HG02571 (cell line): ENCODE measurements around the gene SLC66A3.
A peak's percentile ranks its signal among the peaks of the same experiment; 100 is the strongest.

Source experiments
- ATAC-seq: cut with Tn5 transposase; IDR thresholded peaks from one replicate; pipeline ENCODE4 v1.9.1; 2021; ENCODE audit warnings: mild to moderate bottlenecking, moderate library complexity; ENCODE audit not compliant: unreplicated experiment

Gene SLC66A3

GRCh38 chr2:11134349-11134748 is 20.9 kb upstream of the SLC66A3 start:
- no peak for ATAC-seq

DNA sequence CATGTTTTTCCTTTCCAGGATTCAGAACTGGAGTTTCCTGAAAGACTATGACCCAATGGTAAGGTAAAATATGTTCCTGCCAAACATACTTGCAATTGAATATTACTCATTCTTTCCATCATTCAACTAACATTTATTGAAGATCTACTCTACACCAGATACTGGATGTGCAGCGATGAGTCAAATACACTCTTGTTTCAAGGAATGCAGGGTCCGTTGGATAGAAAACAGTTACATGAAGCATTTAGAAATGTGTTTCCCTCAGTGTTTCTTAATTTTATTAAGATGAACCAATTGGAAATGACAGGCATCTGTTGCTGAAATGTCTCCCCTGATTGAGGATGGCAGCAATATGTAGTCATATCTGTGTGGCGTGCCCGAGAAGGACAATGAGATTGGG is 14.8 kb upstream of the SLC66A3 start:
- no peak for ATAC-seq

DNA sequence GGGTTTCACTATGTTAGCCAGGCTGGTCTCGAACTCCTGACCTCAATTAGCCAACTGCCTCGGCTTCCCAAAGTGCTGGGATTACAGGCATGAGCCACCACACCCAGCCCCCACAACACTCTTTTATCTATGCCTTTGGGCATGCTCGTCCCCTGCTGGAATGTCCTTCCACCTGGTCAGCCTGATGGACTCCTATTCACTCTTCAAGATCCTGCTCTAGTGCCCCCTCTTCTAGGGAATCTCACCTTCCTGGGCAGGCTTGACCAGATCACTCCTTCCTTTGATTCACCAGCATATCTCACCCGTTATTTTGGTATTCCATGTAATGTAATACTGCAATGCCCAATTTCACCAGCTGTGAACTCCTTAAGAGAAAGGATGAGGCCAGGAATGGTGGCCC is 13.9 kb upstream of the SLC66A3 start:
- ATAC-seq: no peak

GRCh38 chr2:11142330-11142729 is 12.9 kb upstream of the SLC66A3 start:
- no peak for ATAC-seq

GRCh38 chr2:11142987-11143386 is 12.3 kb upstream of the SLC66A3 start:
- no peak for ATAC-seq

GRCh38 chr2:11144077-11144737 is 11.1 kb upstream of the SLC66A3 start:
- ATAC-seq: no peak

DNA sequence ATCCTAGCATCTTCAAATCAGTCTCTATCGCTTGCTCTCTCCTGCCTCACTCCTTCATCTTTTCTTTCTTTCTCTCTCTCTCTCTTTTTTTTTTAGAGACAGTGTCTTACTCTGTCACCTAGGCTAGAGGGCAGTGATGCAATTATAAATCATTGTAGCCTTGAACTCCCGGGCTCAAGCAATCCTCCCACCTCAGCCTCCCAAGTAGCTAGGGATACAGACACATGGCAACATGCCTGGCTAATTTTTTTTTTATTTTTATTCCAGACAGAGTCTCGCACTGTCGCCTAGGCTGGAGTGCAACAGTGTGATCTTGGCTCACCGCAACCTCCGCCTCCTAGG is 10.6 kb upstream of the SLC66A3 start:
- no peak for ATAC-seq

- ATAC-seq: no peak
Observed at GRCh38 chr2:11145350-11145749, 9.9 kb upstream of the SLC66A3 start.

GRCh38 chr2:11146076-11146475 is 9.2 kb upstream of the SLC66A3 start:
- ATAC-seq: no peak

- no peak for ATAC-seq
Observed at GRCh38 chr2:11147263-11147662, 8.0 kb upstream of the SLC66A3 start.

DNA sequence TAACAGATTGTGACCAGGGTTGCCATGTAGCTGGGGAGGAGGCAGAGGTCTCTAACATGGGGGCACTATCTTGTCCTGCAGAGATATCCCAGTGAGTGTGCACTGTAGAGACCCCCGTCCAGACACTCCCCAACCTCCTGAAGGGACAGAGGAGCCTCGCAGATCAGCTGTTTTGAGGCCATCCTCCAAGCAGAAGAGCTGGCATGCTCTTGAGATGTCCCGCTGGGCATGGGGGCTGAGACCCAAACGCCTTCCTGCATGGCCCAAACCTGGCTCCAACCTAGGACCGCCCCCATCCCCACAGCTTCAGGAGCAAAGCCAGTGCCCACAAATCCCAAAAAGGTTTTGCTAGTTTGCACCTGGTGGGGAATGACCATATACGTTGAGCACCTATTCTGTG is 2.7 kb upstream of the SLC66A3 start:
- no peak for ATAC-seq

DNA sequence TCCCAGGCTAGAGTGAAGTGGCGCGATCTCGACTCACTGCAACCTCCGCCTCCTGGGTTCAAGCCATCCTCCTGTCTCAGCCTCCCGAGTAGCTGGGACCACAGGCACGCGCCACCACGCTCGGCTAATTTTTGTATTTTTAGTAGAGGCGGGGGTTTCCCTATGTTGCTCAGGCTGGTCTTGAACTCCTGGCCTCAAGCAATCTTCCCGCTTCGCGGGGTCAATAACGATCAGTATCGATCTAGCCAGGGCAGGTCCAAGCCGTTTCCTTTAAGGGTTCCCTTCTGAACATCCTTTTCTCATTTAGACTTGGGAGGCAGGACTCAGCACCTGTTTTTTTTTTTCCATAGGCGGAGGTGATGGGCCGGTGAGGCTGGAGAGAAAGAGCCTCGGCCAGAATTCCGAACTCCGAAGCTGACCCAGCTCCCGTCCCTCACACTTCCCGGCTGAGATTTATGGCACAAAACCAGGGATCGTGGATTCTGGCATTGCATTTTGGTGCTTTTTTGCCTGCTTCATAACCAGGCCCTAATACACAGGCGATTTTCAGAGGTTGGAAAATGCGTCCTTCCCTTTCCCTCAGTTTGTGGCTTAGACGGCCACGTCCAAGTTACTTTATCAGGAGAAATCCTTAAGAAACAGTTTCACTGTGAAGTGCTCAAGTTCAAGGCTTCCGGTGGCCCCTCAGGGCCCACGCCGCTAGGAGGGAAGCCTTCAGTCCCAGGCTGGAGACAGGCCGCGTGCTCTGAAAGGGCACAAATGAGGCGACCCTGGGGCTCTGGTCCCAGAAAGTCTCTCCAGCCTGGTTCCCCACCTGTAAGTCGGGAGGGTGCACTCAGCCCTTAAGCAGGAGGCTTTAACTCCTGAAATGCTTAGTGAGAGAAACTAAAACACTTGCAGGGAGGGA is 998 bp upstream of the SLC66A3 start:
- ATAC-seq: peak; percentile 19

DNA sequence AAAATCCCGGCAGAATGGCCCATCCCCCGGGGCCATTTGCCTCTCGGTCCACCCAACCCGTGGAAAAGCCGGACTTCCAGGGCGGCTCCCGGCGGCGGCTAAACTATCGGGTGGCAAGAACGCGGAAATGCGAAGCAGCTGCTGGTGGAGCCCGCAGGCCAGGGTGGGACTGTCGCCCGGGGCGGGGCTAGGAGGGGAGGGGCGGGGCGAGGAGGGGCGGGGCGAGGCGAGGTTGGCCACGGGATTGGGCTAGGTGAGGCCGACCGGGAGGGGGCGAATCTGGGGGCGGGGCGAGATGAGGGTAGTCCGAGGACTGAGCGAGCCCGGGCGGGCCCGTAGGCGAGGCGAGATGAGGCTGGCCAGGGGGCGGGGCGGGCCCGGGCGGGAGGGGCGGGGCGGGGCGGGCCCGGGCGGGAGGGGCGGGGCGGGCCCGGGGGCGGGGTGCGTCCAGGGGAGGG is 315 bp upstream of the SLC66A3 start:
- peak; percentile 64 for ATAC-seq

DNA sequence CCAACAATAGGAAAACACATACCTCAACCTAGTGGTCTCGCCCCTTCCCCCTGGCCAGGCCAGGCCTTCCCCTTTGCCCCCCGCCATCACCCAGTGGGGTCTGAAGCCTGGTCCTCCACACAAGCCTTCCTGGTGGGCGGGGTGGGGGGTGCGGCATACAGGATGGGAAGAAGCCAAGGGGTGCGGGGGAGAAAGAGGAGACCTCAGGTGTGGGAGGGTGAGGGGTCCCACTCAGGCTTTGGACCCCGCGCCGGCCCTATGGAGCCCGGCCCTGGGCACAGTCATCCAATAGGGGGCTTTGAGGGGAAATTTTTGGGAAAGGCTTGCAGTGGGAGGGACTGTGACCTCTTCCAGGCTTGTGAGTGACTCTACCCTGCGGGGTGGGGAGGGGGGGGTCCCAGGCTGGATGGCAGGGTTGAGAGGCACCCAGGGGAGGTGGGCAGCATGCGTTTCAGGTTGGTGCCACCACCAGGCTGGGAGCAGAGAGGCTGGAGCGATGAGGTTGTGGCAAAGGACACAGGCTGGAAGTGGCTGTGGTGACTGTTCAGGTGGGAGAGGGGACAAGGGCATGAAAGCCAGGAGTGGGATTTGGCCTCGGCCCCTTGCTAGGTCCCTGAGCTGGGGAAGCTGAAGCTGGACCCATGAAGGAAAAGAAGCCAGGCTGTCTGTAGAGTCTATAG is 1.3 kb downstream of the SLC66A3 start:
- ATAC-seq: no peak

DNA sequence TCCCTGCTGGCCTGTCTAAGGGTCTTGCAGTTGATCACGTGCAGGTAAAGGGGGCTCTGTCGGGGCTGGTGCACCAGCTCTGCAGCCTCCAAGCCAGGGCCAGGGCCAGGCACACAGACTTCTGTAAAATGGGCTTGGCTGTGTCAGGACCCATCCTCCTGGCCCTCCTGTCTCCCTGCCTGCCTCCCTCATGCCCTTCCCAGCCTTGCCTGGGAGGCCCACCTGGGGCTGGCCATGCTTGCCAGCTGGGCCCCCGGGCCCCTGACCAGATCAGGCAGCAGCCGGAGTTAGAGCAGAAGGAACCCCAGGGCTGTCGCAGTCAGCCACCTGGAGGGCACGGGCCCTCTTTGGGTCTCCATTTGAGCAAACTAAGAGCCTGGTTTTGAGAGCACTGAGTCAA is 2.0 kb downstream of the SLC66A3 start:
- ATAC-seq: no peak

GRCh38 chr2:11157731-11158130 is 2.5 kb downstream of the SLC66A3 start:
- no peak for ATAC-seq

DNA sequence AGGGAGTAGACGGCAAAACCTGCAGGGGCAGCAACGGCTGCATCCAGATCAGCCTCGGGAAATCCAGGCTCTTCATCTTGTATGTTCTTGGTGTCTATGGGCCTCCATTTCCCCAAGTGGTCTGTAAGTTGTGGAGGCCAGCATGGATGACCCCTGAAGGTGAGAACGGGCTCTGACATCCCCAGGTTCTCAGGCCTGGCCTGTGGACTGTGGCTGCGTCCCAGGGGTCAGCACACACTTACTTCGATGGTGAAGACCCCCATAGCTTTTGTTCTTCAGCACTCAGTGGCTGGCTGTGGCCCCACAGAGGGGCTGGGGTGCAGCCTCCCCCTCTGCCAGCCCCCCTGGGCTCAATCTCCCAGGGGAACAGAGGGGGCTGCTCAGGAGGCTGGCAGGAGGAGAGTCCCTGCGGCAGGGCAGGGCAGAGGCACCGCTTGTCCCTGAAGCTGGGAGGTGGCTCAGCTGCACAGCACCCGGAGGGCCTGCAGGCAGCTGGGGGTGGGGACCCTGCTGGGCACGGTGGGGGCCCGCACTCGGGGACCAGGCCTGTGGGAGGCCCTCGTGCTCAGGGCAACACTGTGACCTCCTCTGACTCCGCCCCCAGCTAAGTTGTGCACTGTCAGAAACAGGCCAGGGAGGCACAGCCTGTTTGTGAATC is 3.8 kb downstream of the SLC66A3 start:
- no peak for ATAC-seq

DNA sequence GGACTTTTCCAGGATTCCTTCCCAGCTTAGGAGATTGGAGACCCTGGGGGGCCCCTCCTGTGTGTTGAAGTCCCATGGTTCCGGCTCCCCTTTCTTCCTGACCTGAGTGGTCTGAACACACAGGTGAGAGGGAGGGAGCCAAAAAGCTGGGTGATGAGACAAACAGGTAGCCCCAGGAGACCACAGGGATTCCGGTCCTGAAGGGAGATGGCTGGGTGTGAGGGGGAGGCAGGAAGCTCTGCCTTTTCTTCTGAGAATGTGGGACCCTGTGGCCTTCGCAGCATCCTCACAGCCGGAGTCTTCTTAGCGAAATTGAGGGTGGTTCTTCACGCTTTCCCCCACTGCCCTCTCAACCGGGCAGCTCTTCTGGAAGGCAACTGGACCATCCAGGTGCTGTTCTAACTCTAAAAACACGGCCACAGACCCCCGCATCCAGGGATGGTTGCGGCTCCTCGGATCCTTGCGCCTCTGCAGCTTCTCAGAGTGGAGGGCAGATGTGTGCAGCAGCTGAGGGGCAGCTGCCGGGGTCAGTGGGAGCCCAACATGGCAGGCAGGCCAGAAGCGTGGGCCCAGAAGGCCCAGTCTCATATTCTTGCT is 4.4 kb downstream of the SLC66A3 start:
- no peak for ATAC-seq

- ATAC-seq: no peak
Observed at GRCh38 chr2:11160256-11160655, 5.0 kb downstream of the SLC66A3 start.

DNA sequence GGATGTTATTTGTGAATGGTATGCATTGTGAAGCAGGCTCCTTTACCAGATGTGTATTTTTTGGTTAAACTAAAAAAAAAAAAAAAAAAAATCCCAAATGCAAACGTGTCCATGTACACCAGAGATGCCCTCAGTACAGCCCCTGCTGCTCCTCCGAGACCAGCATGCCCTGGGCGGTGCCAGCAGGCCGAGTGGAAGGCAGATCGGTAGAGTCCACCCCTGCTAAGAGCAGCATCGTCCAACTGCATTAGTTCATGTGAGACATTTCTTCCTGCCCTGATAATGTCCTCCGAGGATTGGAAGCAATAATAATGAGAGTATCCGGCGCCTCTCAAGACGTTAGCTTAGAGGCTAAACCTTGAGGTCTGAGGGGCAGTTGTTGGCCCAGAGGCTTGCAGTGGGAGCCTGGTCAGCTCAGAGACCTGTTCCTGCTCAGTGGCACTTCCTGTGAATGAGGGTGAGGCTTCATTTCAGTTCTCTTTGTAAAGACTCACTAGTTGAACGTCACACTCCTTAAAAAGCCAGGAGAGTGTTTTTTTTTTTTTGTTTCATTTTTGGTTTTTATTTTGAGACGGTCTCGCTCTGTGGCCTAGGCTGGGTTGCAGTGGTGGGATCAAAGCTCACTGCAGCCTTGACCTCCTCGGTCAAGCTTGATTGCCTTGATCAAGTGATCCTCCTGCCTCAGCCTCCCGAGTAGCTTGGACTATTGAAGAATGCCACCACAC is 5.6 kb downstream of the SLC66A3 start:
- peak; percentile 60 for ATAC-seq
